HepG2 (cell line): ENCODE measurements around the gene TPM3. TPM values are rescaled to one million over a fixed set of nuclear protein-coding genes. Genes with fewer than 3 reads are reported as not detected.
A peak's percentile ranks its signal among the peaks of the same experiment; 100 is the strongest.

ENCODE experiments used
- ARNT ChIP-seq: fragments of 450-650 bp; IDR thresholded peaks from 2 replicates; pipeline ENCODE4 v1.6.1; 2017
- ATAD3A ChIP-seq: sonication (generic); formaldehyde crosslinking; IDR thresholded peaks from 2 replicates; pipeline ENCODE4 v1.4.0; 2020; ENCODE audit warnings: missing genetic modification reagents
- ELF4 ChIP-seq: sonication (generic); formaldehyde crosslinking; IDR thresholded peaks from 2 replicates; pipeline ENCODE4 v1.5.0; 2020; ENCODE audit warnings: missing genetic modification reagents, mild to moderate bottlenecking, moderate library complexity, borderline replicate concordance
- HIC2 ChIP-seq: sonication (generic); formaldehyde crosslinking; IDR thresholded peaks from 2 replicates; pipeline ENCODE4 v1.9.0; 2022; ENCODE audit warnings: low read depth, missing genetic modification reagents
- HINFP ChIP-seq: sonication (generic); formaldehyde crosslinking; IDR thresholded peaks from 2 replicates; pipeline ENCODE4 v1.4.0; 2020; ENCODE audit warnings: low read depth, mild to moderate bottlenecking, missing genetic modification reagents
- HMG20B ChIP-seq: conservative IDR thresholded peaks from 2 replicates; pipeline ENCODE4 v1.6.1; 2016; ENCODE audit warnings: missing genetic modification reagents, missing compliant biosample characterization
- MEIS2 ChIP-seq: sonication (generic); formaldehyde crosslinking; IDR thresholded peaks from 2 replicates; pipeline ENCODE4 v1.9.0; 2021; ENCODE audit warnings: mild to moderate bottlenecking, missing genetic modification reagents
- MYPOP ChIP-seq: sonication (generic); formaldehyde crosslinking; IDR thresholded peaks from 2 replicates; pipeline ENCODE4 v1.8.1; 2023; ENCODE audit warnings: mild to moderate bottlenecking, moderate library complexity, missing genetic modification reagents
- RBFOX2 ChIP-seq: fragments of 200-400 bp; formaldehyde crosslinking; IDR thresholded peaks from 2 replicates; pipeline ENCODE4 v1.6.1; 2017; ENCODE audit warnings: low read depth, mild to moderate bottlenecking, low read length
- RFX1 ChIP-seq: fragments of 450-650 bp; IDR thresholded peaks from 2 replicates; pipeline ENCODE4 v1.6.1; 2017
- SP1 ChIP-seq, 2 experiments: fragments of 450-650 bp in 1 of 2; sonication (generic) in 1 of 2; formaldehyde crosslinking in 1 of 2; IDR thresholded peaks; 2 replicates each; pipeline versions ENCODE4 v1.4.0 to v1.6.1; 2016 to 2020; ENCODE audit warnings: missing genetic modification reagents in 1 of 2
- STAG1 ChIP-seq: sonication (generic); formaldehyde crosslinking; IDR thresholded peaks from 2 replicates; pipeline ENCODE4 v1.4.0; 2020; ENCODE audit warnings: missing genetic modification reagents
- TFAP4 ChIP-seq: sonication (generic); IDR thresholded peaks from 2 replicates; pipeline ENCODE4 v1.6.1; 2016; ENCODE audit warnings: low read depth, borderline replicate concordance
- THAP7 ChIP-seq: sonication (generic); formaldehyde crosslinking; IDR thresholded peaks from 2 replicates; pipeline ENCODE4 v1.8.1; 2023; ENCODE audit warnings: mild to moderate bottlenecking, missing genetic modification reagents
- TSC22D2 ChIP-seq: sonication (generic); formaldehyde crosslinking; IDR thresholded peaks from 2 replicates; pipeline ENCODE4 v1.5.1; 2020; ENCODE audit warnings: missing genetic modification reagents, mild to moderate bottlenecking, borderline replicate concordance
- U2AF2 ChIP-seq: fragments of 200-400 bp; formaldehyde crosslinking; IDR thresholded peaks from 2 replicates; pipeline ENCODE4 v1.6.1; 2017; ENCODE audit warnings: low read depth, mild to moderate bottlenecking, low read length
- ZFP90 ChIP-seq: sonication (generic); formaldehyde crosslinking; IDR thresholded peaks from 2 replicates; pipeline ENCODE4 v1.8.0; 2022; ENCODE audit warnings: missing genetic modification reagents, mild to moderate bottlenecking, inconsistent platforms, borderline replicate concordance
- ZNF337 ChIP-seq: sonication (generic); formaldehyde crosslinking; IDR thresholded peaks from 2 replicates; pipeline ENCODE4 v1.5.1; 2020; ENCODE audit warnings: missing genetic modification reagents, low read depth, mild to moderate bottlenecking, borderline replicate concordance
- ZNF33A ChIP-seq: sonication (generic); formaldehyde crosslinking; IDR thresholded peaks from 2 replicates; pipeline ENCODE4 v1.5.1; 2020; ENCODE audit warnings: missing genetic modification reagents, mild to moderate bottlenecking, moderate library complexity, borderline replicate concordance
- ZNF431 ChIP-seq: sonication (generic); formaldehyde crosslinking; IDR thresholded peaks from 2 replicates; pipeline ENCODE4 v1.9.0; 2022; ENCODE audit warnings: missing genetic modification reagents, low read depth, mild to moderate bottlenecking, borderline replicate concordance
- ZNF432 ChIP-seq: sonication (generic); formaldehyde crosslinking; IDR thresholded peaks from 2 replicates; pipeline ENCODE4 v1.5.0; 2020; ENCODE audit warnings: missing genetic modification reagents, mild to moderate bottlenecking, borderline replicate concordance
- ZNF569 ChIP-seq: sonication (generic); formaldehyde crosslinking; IDR thresholded peaks from 2 replicates; pipeline ENCODE4 v1.5.0; 2020; ENCODE audit warnings: mild to moderate bottlenecking, missing genetic modification reagents, moderate library complexity, borderline replicate concordance
- ZSCAN20 ChIP-seq: sonication (generic); formaldehyde crosslinking; IDR thresholded peaks from 2 replicates; pipeline ENCODE4 v1.4.0; 2020; ENCODE audit warnings: missing genetic modification reagents, mild to moderate bottlenecking, borderline replicate concordance
- polyA plus RNA-seq, 8 experiments: library from polyadenylated mRNA; depleted of rRNA in 3 of 8; stranded (reverse) in 7 of 8; unstranded in 1 of 8; fragments of >200 nt; fragmentation: Illumina TruSeq in 4 of 8; extraction: Trizol in 4 of 8; gene quantifications; 2 replicates each; pipeline versions ENCODE4 v1.2.1 to v1.2.3, GENCODE V29; 2011 to 2016; ENCODE audit warnings: low read depth in 4 of 8, missing spikeins in 1 of 8, mixed read lengths in 1 of 8; ENCODE audit not compliant: insufficient read depth in 1 of 8
- total RNA-seq, 5 experiments: library from RNA; depleted of rRNA; stranded (reverse); fragments of >200 nt; fragmentation: Illumina TruSeq; extraction: Trizol; gene quantifications; 2 replicates each; pipeline ENCODE4 v1.2.3, GENCODE V29; 2016; ENCODE audit warnings: low read depth in 1 of 5

The TPM3 gene
- total and polyA plus RNA-seq, 2 of the 13 experiments (the other 11 are each of a cell fraction or from before 2014, with no cell fraction given): 160 to 307 TPM

- no peak for TF ChIP-seq HINFP (CRISPR knock-in tag)
- no peak for TF ChIP-seq SP1 (IDR thresholded peaks at IDR 0.05)
- peak; percentile 85 for TF ChIP-seq SP1 (CRISPR knock-in tag; IDR thresholded peaks at IDR 0.05)
- TF ChIP-seq ZNF33A: no peak
- no peak for TF ChIP-seq MEIS2 (CRISPR knock-in tag)
- TF ChIP-seq ZSCAN20 (CRISPR knock-in tag): no peak
- TF ChIP-seq MYPOP (CRISPR knock-in tag): no peak
- TF ChIP-seq TFAP4: peak; percentile 32; the same call in 1 of the 2 replicates
- TF ChIP-seq STAG1 (CRISPR knock-in tag): no peak
- no peak for TF ChIP-seq ATAD3A (CRISPR knock-in tag)
- peak; percentile 41; the same call in 1 of the 2 replicates for TF ChIP-seq ZNF431 (CRISPR knock-in tag)
- peak; percentile 93; the same call in 1 of the 2 replicates for TF ChIP-seq ELF4 (CRISPR knock-in tag)
- no peak; the same call in 1 of the 2 replicates for TF ChIP-seq TSC22D2
- peak; percentile 73; the same call in 1 of the 2 replicates for TF ChIP-seq HIC2 (CRISPR knock-in tag)
- TF ChIP-seq HMG20B (CRISPR knock-in tag): no peak; the same call in 1 of the 2 replicates
- TF ChIP-seq ZNF569: no peak
- TF ChIP-seq U2AF2: no peak
- no peak for TF ChIP-seq ZNF432 (CRISPR knock-in tag)
- peak; percentile 82 for TF ChIP-seq RBFOX2
- peak; percentile 89 for TF ChIP-seq THAP7
- no peak for TF ChIP-seq ARNT
- no peak; the same call in 1 of the 2 replicates for TF ChIP-seq ZNF337 (CRISPR knock-in tag)
- TF ChIP-seq ZFP90: peak; percentile 93
- peak; percentile 95 for TF ChIP-seq RFX1
These were observed 8.6 kb downstream of the TPM3 start (continued) for GRCh38 chr1:154183046-154183915.
